PC-3 (cell line): Measurements from ENCODE around the gene NEGR1.

Experiments used
- CTCF ChIP-seq: fragments of 300-600 bp; sonication (generic); conservative IDR thresholded peaks from 2 replicates; pipeline ENCODE4 v1.5.1; 2017; ENCODE audit warnings: antibody characterized with exemption, low read depth, mild to moderate bottlenecking, low read length
- EZH2 ChIP-seq: fragments of 300-600 bp; sonication (generic); IDR thresholded peaks from one replicate; pipeline ENCODE4 v1.6.1; 2017; ENCODE audit warnings: antibody characterized with exemption, mild to moderate bottlenecking, low read length; ENCODE audit not compliant: unreplicated experiment
- EZH2phosphoT487 ChIP-seq: fragments of 300-600 bp; sonication (generic); IDR thresholded peaks from 2 replicates; pipeline ENCODE4 v1.6.1; 2018; ENCODE audit warnings: mild to moderate bottlenecking, antibody characterized with exemption, low read length, borderline replicate concordance

GRCh38 chr1:71630073-71630472, 652.3 kb downstream of the NEGR1 start:
- TF ChIP-seq EZH2phosphoT487: no peak
- no peak for TF ChIP-seq CTCF
- no peak for TF ChIP-seq EZH2
